IPS DF 6.9 (cell line): ENCODE data around the gene MLANA.

ENCODE experiments used
- DNase-seq: peaks from one replicate; pipeline ENCODE4 v3.0.0-alpha.2; 2013; ENCODE audit warnings: low read depth, low spot score
- H3K27ac ChIP-seq: one replicate; pipeline ENCODE4 v1.5.1; 2013; ENCODE audit warnings: low read length, control low read depth
- H3K27me3 ChIP-seq: 2 replicates; pipeline ENCODE4 v1.6.1; 2013; ENCODE audit warnings: mild to moderate bottlenecking, low read length; ENCODE audit not compliant: control insufficient read depth, insufficient read depth
- H3K36me3 ChIP-seq: 2 replicates; pipeline ENCODE4 v1.6.1; 2013; ENCODE audit warnings: low read length; ENCODE audit not compliant: control insufficient read depth, insufficient read depth
- H3K4me1 ChIP-seq: 2 replicates; pipeline ENCODE4 v1.6.1; 2013; ENCODE audit warnings: low read length; ENCODE audit not compliant: control insufficient read depth, insufficient read depth
- H3K4me3 ChIP-seq: 2 replicates; pipeline ENCODE4 v1.5.1; 2013; ENCODE audit warnings: mild to moderate bottlenecking, low read length
- H3K9me3 ChIP-seq: 2 replicates; pipeline ENCODE4 v1.6.1; 2013; ENCODE audit warnings: low read length, inconsistent platforms; ENCODE audit not compliant: control insufficient read depth, insufficient read depth
- WGBS: extraction: QIAGEN DNeasy Blood & Tissue Kit; methylation state at CpG from one replicate; pipeline ENCODE4 v1.1.7; 2013; ENCODE audit warnings: mixed read lengths, missing lambda C conversion rate; ENCODE audit not compliant: insufficient read length, insufficient coverage; 5-methylcytosine and 5-hydroxymethylcytosine counted together

MLANA gene

DNA sequence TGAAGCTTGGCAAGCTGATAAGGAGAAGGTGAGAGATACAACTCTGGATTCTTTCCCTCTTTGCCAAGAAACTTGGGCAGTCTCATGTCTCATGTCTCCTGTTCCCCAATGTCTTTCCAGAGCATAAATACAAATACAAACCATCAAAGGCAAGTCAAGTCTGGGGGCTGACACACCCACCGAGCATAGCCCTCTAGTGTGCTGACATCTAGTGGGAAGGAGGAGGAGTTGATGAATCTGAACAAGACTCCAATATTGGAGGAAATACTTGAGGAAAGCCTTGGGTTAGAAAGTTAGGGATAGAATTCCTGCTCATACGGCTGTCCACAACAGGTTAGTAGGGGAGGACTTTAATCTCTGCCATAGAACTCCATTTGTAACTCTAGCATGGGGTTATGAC lies 8.6 kb downstream of the MLANA start:
- no peak overlapping the region for H3K27ac ChIP-seq
- no peaks in the 10 kb centered on the region for H3K9me3 ChIP-seq
- H3K4me3 ChIP-seq, result no peak overlapping the region
- H3K27me3 ChIP-seq, result no peaks in the 10 kb centered on the region
- no peaks in the 10 kb centered on the region for H3K36me3 ChIP-seq
- WGBS, result no CpG with 5 or more reads among the region's 2 CpGs
- no peak for DNase-seq
- H3K4me1 ChIP-seq, result no peaks in the 10 kb centered on the region

DNA sequence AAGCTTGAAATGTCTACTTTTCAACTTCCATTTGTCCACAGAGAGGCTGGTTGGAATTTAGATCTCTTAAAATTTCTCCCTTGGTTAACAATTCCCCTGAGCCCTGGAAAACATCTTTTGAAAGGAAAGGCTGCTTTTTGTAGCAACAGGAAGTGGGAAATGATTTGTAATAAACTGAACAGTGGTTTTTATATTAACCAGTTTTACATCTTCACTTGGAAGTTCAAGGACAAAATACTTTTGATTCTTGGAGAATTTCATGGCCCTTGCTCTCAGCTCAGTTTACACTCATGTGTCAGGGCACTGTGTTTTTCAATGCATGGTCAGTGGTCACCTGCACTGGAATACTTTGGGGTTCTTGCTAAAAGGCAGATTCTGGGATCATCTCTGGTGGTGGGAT lies 9.9 kb downstream of the MLANA start:
- no peak for DNase-seq
- no peaks in the 10 kb centered on the region for H3K27me3 ChIP-seq
- H3K27ac ChIP-seq, result no peak overlapping the region
- H3K4me3 ChIP-seq, result no peak overlapping the region
- H3K4me1 ChIP-seq, result no peaks in the 10 kb centered on the region
- H3K9me3 ChIP-seq, result no peaks in the 10 kb centered on the region
- no peaks in the 10 kb centered on the region for H3K36me3 ChIP-seq

DNA sequence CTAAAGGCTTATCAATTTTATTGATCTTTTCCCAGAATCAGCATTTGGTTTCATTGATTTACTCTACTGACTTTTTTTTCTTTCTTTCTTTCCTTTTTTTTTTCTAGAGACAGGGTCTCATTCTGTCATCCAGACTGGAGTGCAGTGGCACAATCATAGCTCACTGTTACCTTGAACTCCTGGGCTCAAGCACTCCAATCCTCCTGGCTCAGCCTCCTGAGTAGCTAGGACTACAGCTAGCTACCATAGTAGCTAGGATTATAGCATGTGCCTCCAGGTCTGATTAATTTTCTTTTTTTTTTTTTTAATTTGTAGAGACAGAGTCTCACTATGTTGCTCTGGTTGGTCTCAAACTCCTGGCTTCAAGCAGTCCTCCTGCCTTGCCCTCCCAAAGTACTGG lies 11.7 kb downstream of the MLANA start:
- DNase-seq, result no peak
- no peaks in the 10 kb centered on the region for H3K36me3 ChIP-seq
- no peaks in the 10 kb centered on the region for H3K9me3 ChIP-seq
- H3K4me3 ChIP-seq, result no peak overlapping the region
- H3K4me1 ChIP-seq, result no peaks in the 10 kb centered on the region
- no peak overlapping the region for H3K27ac ChIP-seq
- no peaks in the 10 kb centered on the region for H3K27me3 ChIP-seq

DNA sequence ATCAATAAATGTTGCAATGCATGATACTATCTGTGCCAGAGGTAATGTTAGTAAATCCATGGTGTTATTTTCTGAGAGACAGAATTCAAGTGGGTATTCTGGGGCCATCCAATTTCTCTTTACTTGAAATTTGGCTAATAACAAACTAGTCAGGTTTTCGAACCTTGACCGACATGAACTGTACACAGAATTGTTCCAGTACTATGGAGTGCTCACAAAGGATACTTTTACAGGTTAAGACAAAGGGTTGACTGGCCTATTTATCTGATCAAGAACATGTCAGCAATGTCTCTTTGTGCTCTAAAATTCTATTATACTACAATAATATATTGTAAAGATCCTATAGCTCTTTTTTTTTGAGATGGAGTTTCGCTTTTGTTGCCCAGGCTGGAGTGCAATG lies 18.2 kb downstream of the MLANA start:
- H3K4me3 ChIP-seq, result no peak overlapping the region
- no peaks in the 10 kb centered on the region for H3K4me1 ChIP-seq
- DNase-seq, result no peak
- no peaks in the 10 kb centered on the region for H3K36me3 ChIP-seq
- no peaks in the 10 kb centered on the region for H3K27me3 ChIP-seq
- no CpG with 5 or more reads among the region's 3 CpGs for WGBS
- H3K27ac ChIP-seq, result no peak overlapping the region
- H3K9me3 ChIP-seq, result no peaks in the 10 kb centered on the region

DNA sequence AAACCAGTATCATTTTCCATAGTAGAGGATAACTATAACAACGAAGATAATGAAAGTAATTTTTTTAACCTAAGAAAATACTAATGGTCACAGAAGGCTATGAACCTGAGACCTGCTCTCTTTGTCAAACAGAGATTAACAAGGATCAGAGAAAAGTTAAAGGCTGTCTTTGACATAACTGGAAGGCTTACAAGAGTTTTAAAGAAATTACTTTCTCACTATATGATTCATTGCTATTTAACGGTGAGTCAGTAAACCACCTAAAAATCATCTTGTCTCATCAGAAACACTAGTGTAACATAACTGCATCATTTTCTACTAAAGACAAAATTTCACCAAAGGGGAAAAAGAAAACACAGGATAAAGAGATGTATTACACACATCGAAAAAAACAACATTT lies 19.3 kb downstream of the MLANA start:
- DNase-seq, result no peak
- Histone ChIP-seq H3K27ac (no peak overlapping the region), H3K4me1 (no peaks in the 10 kb centered on the region), H3K4me3 (no peak overlapping the region), H3K9me3 (no peaks in the 10 kb centered on the region), H3K27me3 (no peaks in the 10 kb centered on the region), H3K36me3 (no peaks in the 10 kb centered on the region)
- WGBS, result 100% methylated on average over 1 of the region's 3 CpGs

DNA sequence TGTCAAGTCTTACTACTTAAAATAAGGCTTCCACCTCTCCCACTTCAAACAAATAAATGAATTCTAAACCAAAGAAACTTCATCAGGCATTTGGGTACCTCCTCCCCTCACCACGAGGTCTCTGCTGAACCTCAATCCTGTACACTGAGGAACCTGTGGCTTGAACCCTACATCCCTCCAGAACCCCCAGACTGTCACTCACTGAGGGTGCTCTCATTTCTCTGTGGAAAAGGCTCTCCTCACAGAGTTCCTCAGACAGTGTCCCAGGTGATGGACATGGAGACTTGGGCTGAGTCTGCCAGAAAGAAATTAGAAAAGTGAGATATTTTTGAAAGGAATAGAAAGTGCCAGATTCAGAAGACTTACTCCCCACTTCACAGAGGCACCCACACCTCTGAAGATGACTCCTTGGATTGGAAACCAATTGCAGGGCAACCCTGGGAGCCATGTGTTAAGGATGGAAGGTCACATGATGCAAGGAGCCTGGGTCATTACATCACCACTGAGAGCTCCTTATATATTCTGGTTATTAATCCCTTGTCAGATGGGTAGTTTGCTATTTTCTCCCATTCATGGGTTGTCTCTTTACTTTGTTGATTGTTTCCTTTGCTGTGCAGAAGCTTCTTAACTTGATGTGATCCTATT lies 19.8 kb downstream of the MLANA start:
- no peaks in the 10 kb centered on the region for H3K4me1 ChIP-seq
- DNase-seq, result no peak
- no peaks in the 10 kb centered on the region for H3K27me3 ChIP-seq
- H3K36me3 ChIP-seq, result no peaks in the 10 kb centered on the region
- no peaks in the 10 kb centered on the region for H3K9me3 ChIP-seq
- no peak overlapping the region for H3K4me3 ChIP-seq
- no CpG with 5 or more reads among the region's 1 CpG for WGBS
- no peak overlapping the region for H3K27ac ChIP-seq

DNA sequence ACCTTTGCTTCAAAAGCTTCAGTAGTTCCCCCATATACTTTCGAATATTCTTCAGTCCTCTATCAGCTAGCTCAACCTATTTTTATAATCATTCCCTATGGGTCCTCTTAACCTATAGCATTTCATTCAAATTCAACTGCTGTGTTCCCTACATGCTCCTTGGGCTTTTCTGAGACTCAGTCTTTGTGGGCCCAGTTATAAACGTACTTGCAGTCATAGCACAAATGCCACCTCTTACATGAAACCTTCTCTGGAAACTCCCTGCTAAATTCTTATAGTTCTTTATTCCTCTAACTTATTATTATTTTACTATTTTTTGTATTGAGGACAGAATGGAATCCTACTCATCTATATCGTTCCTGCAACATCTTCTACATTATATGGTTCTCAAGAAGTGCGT lies 24.7 kb downstream of the MLANA start:
- Histone ChIP-seq H3K9me3 (no peaks in the 10 kb centered on the region), H3K27me3 (no peaks in the 10 kb centered on the region), H3K4me1 (no peaks in the 10 kb centered on the region), H3K4me3 (no peak overlapping the region), H3K27ac (no peak overlapping the region), H3K36me3 (no peaks in the 10 kb centered on the region)
- WGBS, result no CpG with 5 or more reads among the region's 4 CpGs
- DNase-seq, result no peak

DNA sequence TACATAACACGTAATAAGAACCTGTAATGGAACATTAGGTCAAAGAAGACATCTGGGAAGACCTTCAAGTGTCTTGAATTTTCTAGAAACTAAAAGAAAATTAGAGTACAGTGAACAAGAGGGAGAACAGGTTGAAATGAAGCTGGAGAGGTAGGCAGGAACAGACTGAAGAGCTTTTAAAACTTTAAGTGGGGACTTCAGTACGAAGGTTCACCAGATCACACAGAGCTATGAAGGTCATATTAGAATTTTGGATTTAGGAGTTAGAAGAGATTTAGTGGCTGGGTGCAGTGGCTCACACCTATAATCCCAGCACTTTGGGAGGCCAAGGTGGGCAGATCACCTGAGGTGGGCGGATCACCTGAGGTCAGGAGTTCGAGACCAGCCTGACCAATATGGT lies 26.6 kb downstream of the MLANA start:
- DNase-seq, result no peak
- WGBS, result no CpG with 5 or more reads among the region's 4 CpGs
- no peaks in the 10 kb centered on the region for H3K27me3 ChIP-seq
- H3K4me3 ChIP-seq, result no peak overlapping the region
- H3K27ac ChIP-seq, result no peak overlapping the region
- no peaks in the 10 kb centered on the region for H3K9me3 ChIP-seq
- H3K4me1 ChIP-seq, result no peaks in the 10 kb centered on the region
- peaks cover 3% of the 10 kb centered on the region; the same call in 1 of the 2 replicates for H3K36me3 ChIP-seq

DNA sequence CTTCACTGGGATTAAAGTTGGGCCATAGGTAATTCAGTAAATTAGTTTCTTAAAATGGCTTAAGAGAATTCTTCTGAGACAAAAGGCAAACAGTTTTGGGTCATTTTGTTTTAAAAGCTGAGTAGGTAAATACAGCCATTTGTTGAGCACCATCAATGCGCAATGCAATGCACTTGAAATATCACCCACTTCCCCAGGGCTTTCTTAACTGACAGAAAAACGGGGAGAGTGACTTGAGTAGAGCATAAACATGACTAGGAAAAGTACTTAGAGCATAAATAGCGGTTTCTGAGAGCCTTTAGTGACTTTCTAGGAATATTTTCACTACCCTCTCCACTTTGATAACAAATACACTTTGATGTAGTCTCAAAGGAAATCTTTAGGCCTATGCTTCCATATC lies 27.2 kb downstream of the MLANA start:
- Histone ChIP-seq H3K27ac (no peak overlapping the region), H3K4me1 (no peaks in the 10 kb centered on the region), H3K36me3 (peaks cover 3% of the 10 kb centered on the region; the same call in 1 of the 2 replicates), H3K27me3 (no peaks in the 10 kb centered on the region), H3K9me3 (no peaks in the 10 kb centered on the region), H3K4me3 (no peak overlapping the region)
- DNase-seq, result no peak
- WGBS, result no CpG with 5 or more reads among the region's 3 CpGs

DNA sequence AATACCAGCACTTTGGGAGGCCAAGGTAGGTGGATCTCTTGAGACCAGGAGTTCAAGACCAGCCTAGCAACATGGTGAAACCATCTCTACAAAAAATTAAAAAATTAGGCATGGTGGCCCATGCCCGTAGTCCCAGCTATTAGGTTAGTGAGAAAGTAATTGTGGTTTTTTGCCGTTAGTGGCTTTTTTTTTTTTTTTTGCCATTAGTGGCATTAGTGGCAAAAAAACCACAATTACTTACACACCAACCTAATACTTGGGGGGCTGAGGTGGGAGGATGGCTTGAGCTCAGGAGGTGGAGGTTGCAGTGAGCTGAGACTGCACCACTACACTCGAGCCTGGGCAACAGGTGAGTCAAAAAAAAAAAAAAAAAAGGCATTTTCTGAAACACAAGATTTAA lies 27.8 kb downstream of the MLANA start:
- no CpG with 5 or more reads among the region's 3 CpGs for WGBS
- H3K9me3 ChIP-seq, result no peaks in the 10 kb centered on the region
- no peak overlapping the region for H3K4me3 ChIP-seq
- no peaks in the 10 kb centered on the region for H3K4me1 ChIP-seq
- no peak for DNase-seq
- H3K27ac ChIP-seq, result no peak overlapping the region
- peaks cover 3% of the 10 kb centered on the region; the same call in 1 of the 2 replicates for H3K36me3 ChIP-seq
- no peaks in the 10 kb centered on the region for H3K27me3 ChIP-seq

DNA sequence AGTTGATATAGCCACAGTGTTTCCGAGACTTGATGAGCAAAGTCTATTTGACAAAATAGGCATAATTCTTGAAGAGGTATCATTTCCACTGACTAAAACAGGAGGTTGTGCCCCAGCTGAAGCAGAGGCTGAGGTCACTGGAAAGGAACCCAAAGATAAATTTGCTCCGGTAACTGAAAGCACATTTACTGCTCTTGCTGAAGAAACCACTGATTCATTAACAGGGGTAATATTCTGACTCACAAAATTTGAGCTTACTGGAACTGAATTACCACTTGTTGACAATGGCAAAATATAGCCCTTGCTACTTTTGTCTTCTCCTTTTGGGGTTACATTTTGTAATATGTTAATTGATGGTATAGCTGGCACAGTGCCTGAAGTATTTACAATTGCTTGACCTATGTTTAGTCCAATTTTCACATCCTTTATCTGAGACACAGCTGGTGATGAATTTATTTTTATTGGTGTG lies 30.2 kb downstream of the MLANA start:
- Histone ChIP-seq H3K36me3 (peaks cover 3% of the 10 kb centered on the region; the same call in 1 of the 2 replicates), H3K27ac (no peak overlapping the region), H3K4me3 (no peak overlapping the region), H3K27me3 (no peaks in the 10 kb centered on the region), H3K9me3 (no peaks in the 10 kb centered on the region), H3K4me1 (no peaks in the 10 kb centered on the region)
- DNase-seq, result no peak
- no CpG with 5 or more reads among the region's 2 CpGs for WGBS
